Measurements from ENCODE around the gene HSBP1L1. TPM values are rescaled to one million over a fixed set of nuclear protein-coding genes. Genes with fewer than 3 reads are reported as not detected.

The HSBP1L1 gene
- total RNA-seq, 1 experiment from 2014 or later: 49.4 TPM

GRCh38 chr18:79985172-79985571 lies 20.7 kb downstream of the HSBP1L1 start:
- no peaks in the 10 kb centered on the region for H3K9me3 Mint-ChIP-seq (ENCODE audit: unreplicated experiment)
- H3K27ac Mint-ChIP-seq (ENCODE audit: low read depth, unreplicated experiment): no peak overlapping the region
- H3K4me1 Mint-ChIP-seq (ENCODE audit: insufficient read depth, unreplicated experiment): peaks cover 12% of the 10 kb centered on the region
- no peak for DNase-seq (ENCODE audit: unreplicated experiment)
- intact Hi-C loops (cut with micrococcal nuclease): loop anchor here (5.0 kb wide), 1 partner anchor 162 kb away; no protein-coding TSS in a partner anchor
- peaks cover 42% of the 10 kb centered on the region for H3K36me3 Mint-ChIP-seq (ENCODE audit: insufficient read depth, unreplicated experiment)
- no peak overlapping the region for H3K4me3 Mint-ChIP-seq (ENCODE audit: unreplicated experiment)
- ChIA-PET POLR2A (interaction anchor here (0.6 to 7.3 kb wide), 7 partner anchors 18 to 307 kb away, joined by 3 to 113 read pairs (median 8); partner anchors contain the start of genes ADNP2, HSBP1L1 and RBFA), CTCF (interaction anchor here (0.6 to 0.7 kb wide), 4 partner anchors 12 to 182 kb away, joined by 3 to 4 read pairs (median 4); no protein-coding TSS in a partner anchor)
- no peak for TF ChIP-seq CTCF (IDR thresholded peaks at IDR 0.05; ENCODE audit: unreplicated experiment)
- no TSS peak for BruUV-seq (replicated peaks)
- H3K27me3 Mint-ChIP-seq (ENCODE audit: insufficient read depth, unreplicated experiment): no peaks in the 10 kb centered on the region

- Mint-ChIP-seq H3K27ac (ENCODE audit: low read depth, unreplicated experiment) (peak overlapping the region; percentile 90), H3K4me1 (ENCODE audit: insufficient read depth, unreplicated experiment) (peaks cover 12% of the 10 kb centered on the region), H3K9me3 (ENCODE audit: unreplicated experiment) (no peaks in the 10 kb centered on the region), H3K4me3 (ENCODE audit: unreplicated experiment) (peak overlapping the region; percentile 86), H3K36me3 (ENCODE audit: insufficient read depth, unreplicated experiment) (peaks cover 42% of the 10 kb centered on the region), H3K27me3 (ENCODE audit: insufficient read depth, unreplicated experiment) (no peaks in the 10 kb centered on the region)
- no peak for TF ChIP-seq CTCF (IDR thresholded peaks at IDR 0.05; ENCODE audit: unreplicated experiment)
- intact Hi-C loops (cut with micrococcal nuclease): loop anchor here (5.0 kb wide), 1 partner anchor 161 kb away; no protein-coding TSS in a partner anchor
- peak; percentile 9 for DNase-seq (ENCODE audit: unreplicated experiment)
- CTCF ChIA-PET: interaction anchor here (0.7 to 1.1 kb wide), 6 partner anchors 10 to 307 kb away, joined by 3 to 4 read pairs (median 4); no protein-coding TSS in a partner anchor
- no TSS peak for BruUV-seq (replicated peaks)
- POLR2A ChIA-PET: interaction anchor here (0.7 to 7.3 kb wide), 12 partner anchors 10 to 306 kb away, joined by 3 to 113 read pairs (median 7); partner anchors contain the start of genes ADNP2, HSBP1L1, RBFA and SLC66A2
Observed at GRCh38 chr18:79986726-79987125, 22.3 kb downstream of the HSBP1L1 start.

GRCh38 chr18:79987566-79987965 lies 23.1 kb downstream of the HSBP1L1 start:
- TF ChIP-seq CTCF (IDR thresholded peaks at IDR 0.05; ENCODE audit: unreplicated experiment): no peak
- BruUV-seq (replicated peaks): TSS peak; percentile 45
- Mint-ChIP-seq H3K4me3 (ENCODE audit: unreplicated experiment) (peak overlapping the region; percentile 86), H3K9me3 (ENCODE audit: unreplicated experiment) (no peaks in the 10 kb centered on the region), H3K36me3 (ENCODE audit: insufficient read depth, unreplicated experiment) (peaks cover 42% of the 10 kb centered on the region), H3K4me1 (ENCODE audit: insufficient read depth, unreplicated experiment) (peaks cover 9% of the 10 kb centered on the region), H3K27ac (ENCODE audit: low read depth, unreplicated experiment) (peak overlapping the region; percentile 90), H3K27me3 (ENCODE audit: insufficient read depth, unreplicated experiment) (no peaks in the 10 kb centered on the region)
- ChIA-PET CTCF (interaction anchor here (0.7 to 1.1 kb wide), 3 partner anchors 21 to 49 kb away, joined by 3 to 4 read pairs (median 4); no protein-coding TSS in a partner anchor), POLR2A (interaction anchor here (0.6 to 7.3 kb wide), 14 partner anchors 11 to 307 kb away, joined by 3 to 113 read pairs (median 7); partner anchors contain the start of genes ADNP2, HSBP1L1, RBFA and SLC66A2)
- intact Hi-C loops (cut with micrococcal nuclease): loop anchor here (5.0 kb wide), 1 partner anchor 160 kb away; no protein-coding TSS in a partner anchor
- DNase-seq (ENCODE audit: unreplicated experiment): peak; percentile 17

GRCh38 chr18:79988071-79988450 lies 23.6 kb downstream of the HSBP1L1 start:
- ChIA-PET CTCF (interaction anchor here (0.7 to 1.1 kb wide), 2 partner anchors 21 to 44 kb away, joined by 3 to 4 read pairs; no protein-coding TSS in a partner anchor), POLR2A (interaction anchor here (0.6 to 7.3 kb wide), 15 partner anchors 12 to 309 kb away, joined by 3 to 113 read pairs (median 7); partner anchors contain the start of genes HSBP1L1, RBFA and SLC66A2)
- BruUV-seq (replicated peaks): no TSS peak
- peak; percentile 49 for DNase-seq (ENCODE audit: unreplicated experiment)
- Mint-ChIP-seq H3K9me3 (ENCODE audit: unreplicated experiment) (no peaks in the 10 kb centered on the region), H3K36me3 (ENCODE audit: insufficient read depth, unreplicated experiment) (peaks cover 39% of the 10 kb centered on the region), H3K4me3 (ENCODE audit: unreplicated experiment) (peak overlapping the region; percentile 86), H3K4me1 (ENCODE audit: insufficient read depth, unreplicated experiment) (peaks cover 8% of the 10 kb centered on the region), H3K27me3 (ENCODE audit: insufficient read depth, unreplicated experiment) (no peaks in the 10 kb centered on the region), H3K27ac (ENCODE audit: low read depth, unreplicated experiment) (peak overlapping the region; percentile 90)
- intact Hi-C loops (cut with micrococcal nuclease): loop anchor here (1.0 to 5.0 kb wide), 4 partner anchors 23 to 159 kb away; partner anchors contain the start of gene HSBP1L1
- no peak for TF ChIP-seq CTCF (IDR thresholded peaks at IDR 0.05; ENCODE audit: unreplicated experiment)

Measured in MCF 10A (cell line).